Myocyte (in vitro differentiated cells): ENCODE results near the gene INPP5F. TPM values are rescaled to one million over a fixed set of nuclear protein-coding genes. Genes with fewer than 3 reads are reported as not detected.
"Not testable (repeated sequence)": the region's sequence is repeated elsewhere in the genome, so short reads cannot be mapped to it uniquely, and the experiment has no call there.

ENCODE experiments used
- DNase-seq: peaks from one replicate; pipeline ENCODE4 v3.0.0-alpha.2; 2012; ENCODE audit warnings: low read depth
- total RNA-seq: library from RNA; depleted of rRNA; stranded (reverse); fragments of >200 nt; gene quantifications from 2 replicates; pipeline ENCODE4 v1.2.3, GENCODE V29; 2014

Gene INPP5F
- total RNA-seq, 1 donor from 2014 or later: 34.9 TPM

DNA sequence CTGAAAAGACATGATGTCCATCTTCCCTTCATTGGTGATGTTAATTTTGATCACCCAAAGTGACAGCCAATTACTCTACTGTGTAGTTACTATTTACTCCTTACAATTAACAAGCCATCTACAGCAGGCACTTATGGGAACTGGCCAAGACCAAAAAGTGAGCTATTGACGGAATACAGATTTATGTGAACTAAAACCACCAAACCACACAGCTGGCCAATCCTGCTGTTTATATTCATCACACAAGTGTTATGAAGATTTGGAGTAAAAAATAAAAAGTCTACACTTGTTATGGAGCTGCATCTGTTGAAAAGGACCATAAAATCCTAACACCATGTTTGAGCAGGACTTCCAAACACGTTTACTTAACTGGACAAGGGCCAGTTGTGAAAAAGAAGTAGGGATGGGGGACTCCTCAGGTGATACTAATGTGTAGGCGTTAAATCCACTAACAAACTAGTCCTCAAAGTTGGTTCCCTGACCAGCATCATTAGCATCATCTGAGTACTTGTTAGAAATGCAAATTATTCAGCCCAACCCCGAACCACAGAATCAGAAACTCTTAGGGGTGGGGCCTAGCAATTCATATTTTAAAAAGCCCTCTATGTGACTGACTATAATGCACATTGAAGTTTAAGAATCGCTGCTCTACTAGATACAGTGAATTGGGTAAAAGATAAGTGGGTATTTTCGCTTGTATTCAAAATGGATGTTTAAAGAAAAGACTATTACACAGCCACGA is 135.2 kb downstream of the INPP5F start:
- no peak for DNase-seq

DNA sequence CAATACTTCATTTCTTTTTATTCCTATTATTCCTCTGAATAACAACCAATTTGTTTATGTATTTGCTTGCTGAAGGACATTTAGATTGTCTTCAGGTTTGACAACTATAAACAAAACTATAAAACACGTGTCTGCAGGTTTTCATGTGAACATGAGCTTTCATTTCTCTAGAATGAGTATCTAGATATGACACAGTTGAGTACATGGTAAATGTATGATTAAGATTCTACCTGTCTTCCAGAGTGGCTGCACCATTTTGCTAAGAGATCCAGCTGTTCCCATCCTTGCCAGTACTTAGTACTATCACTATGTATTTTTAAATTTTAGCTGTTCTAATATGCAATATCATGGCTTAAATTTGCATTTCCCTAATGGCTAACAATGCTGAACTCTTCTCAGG is 136.7 kb downstream of the INPP5F start:
- DNase-seq: no peak

DNA sequence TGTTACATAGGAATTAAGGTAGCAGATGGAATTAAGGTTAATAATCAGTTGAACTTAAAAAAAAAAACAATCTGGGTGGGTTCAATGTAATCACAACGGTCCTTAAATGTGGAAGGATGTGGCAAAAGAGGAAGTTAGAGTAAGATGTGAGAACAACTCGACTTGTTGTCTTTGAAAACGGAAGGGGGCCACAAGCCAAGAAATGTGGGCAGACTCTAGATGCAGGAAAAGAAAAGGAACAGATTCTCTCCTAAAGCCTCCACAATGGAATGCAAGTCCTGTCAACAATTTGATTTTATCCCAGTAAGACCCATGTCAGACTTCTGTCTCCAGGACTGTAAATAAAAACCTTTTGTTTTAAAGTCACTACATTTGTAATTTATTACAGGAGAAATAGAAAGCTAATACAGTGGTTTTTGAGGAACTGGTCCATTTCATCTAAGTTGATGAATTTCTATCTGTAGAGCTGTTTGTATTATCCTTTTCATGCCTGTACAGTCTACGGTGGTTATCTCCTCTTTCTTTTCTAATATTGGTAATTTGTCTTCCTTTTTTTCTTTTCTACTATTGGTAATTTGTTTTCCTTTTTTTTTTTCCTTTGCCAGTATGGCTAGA is 138.2 kb downstream of the INPP5F start:
- no peak for DNase-seq

DNA sequence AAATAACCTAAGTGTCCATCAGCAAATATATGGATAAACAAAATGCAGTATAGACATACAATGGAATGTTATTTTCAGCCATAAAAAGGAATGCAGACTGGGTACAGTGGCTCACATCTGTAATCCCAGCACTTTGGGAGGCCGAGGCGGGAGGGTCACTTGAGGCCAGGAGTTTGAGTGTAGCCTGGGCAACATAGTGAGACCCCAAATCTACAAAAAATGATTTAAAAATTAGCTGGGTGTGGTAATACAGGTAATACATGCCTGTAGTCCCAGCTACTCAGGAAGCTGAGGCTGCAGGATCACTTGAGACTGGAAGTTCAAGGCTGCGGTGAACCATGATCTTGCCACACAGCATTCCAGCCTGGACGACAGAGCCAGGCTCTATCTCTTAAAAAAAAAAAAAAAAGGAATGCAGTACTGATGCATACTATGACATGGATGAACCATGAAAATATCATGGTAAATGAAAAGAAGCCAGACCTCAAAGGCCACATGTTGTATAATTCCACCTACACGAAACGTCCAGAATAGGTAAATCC is 139.9 kb downstream of the INPP5F start:
- DNase-seq: no peak

DNA sequence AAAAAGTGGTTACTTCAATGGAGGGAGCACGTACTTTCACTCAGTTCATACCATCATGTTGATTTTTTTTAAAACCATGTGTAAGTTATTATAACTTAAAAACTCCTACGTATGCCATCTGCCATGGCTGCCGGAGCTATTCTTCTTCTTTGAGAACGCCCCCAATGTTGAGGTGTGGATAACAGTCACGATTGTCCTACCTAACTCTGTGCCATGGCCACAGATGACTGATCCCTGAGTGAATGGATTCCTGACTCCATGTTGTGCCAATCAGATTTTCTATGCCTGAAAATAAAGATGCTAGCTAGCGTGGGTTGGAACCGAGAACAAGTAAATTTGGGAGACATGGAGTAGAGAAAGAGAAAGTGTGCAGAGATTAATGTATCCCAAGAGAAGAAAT is 141.5 kb downstream of the INPP5F start:
- DNase-seq: no peak

DNA sequence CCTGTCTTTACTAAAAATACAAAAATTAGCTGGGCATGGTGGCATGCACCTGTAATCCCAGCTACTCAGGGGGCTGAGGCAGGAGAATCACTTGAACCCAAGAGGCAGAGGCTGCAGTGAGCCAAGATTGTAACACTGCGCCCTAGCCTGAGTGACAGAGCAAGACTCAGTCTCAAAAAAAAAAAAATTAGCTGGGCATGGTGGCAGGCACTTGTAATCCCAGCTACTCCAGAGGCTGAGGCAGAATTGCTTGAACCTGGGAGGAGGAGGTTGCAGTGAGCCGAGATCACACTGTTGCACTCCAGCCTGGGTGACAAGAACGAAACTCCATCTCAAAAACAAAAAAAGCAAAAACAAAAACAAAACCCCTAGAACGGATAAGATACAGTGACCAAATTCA is 143.5 kb downstream of the INPP5F start:
- DNase-seq: not testable (repeated sequence)

DNA sequence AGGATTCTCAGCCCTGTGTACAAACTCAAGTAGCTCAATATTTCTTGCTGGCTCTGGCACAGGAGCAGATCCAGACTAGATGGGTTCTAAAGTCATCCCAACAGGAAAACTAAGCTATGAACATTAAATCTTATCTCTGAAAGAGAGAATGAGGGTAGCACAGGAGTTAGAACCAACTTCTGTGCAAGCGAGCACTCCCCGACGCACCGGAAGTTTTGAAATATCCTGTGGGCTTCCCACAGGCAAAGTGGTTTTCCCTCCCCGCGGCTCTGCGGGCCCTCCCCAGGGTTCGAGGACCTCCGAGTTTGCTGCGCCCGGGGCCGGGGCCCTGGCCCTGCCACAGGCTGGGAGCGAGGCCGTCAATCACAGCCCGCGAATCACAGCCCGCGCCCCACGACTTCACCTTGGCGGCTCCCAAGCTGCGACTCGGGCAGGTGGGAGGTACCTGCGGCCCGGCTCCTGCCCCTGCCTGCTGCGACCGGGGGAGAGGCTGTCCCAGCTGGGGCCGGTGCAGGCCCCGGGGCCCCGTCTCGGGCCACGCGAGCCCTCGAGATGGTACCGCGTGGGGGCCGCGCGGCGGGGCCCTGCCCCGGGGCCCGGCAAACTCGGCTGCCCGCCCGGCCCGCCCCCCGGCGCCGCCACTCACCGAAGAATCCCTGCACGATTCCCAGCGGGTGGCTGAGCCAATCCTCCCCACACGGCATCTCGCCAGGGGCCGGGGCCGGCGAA is 146.2 kb downstream of the INPP5F start:
- DNase-seq: no peak

DNA sequence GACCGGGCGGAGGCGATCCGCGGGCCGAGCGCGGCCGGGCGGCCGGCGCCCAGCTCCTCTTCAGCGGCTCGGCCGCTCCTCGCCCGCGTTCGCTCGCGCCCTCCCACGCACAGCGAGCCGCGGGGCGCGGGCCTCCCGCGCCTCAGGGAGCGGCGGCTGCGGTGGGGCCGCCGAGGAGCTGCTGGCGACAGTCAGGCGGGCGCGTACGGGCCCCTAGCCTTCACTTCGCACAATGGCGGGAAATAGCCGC is 146.7 kb downstream of the INPP5F start, which contains the start of gene MCMBP:
Gene MCMBP, minus strand, starts transcription at position 234 of the 250 bp plus-strand sequence. CDS start 259 bp downstream, outside the sequence.
- DNase-seq: peak; percentile 20

DNA sequence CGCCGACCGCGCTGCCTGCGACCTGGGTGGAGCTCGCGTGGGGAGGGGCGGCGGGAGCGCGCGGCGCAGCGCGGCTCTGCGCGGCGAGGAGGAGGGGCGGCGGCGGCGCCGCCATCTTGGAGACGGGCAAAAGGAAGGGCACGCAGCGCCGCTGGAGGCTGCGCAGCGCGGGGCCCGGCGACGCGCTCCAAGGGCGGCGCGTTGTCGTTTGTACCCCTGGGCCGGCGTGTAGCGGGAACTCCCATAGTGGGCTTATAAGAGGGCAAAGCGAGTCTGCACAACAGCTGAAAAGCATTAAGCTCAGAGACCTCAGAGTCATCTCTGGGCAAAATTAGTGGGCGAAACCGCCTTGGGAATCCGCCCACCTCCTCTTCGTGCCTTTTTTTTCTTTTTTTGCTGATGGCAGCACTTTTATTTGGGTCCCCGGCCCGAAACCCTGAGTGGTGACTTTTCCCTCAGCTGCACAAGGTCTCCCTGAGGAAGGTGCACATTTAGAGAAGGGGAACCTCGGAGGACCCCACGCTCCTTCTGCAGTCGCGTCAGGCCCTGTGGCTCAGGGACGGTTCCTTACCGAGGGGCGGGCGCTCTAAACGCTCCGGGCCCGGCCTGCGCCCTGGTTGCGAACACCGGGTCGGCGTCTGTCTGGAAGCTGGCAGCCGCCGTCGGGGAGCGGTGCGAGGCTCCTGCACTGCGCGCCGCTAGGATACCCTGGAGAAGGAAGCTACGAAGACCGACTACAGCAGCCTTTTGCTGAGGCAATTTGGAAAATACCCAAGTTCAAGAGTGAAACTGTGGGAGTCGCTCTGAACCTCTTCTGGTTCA is 147.2 kb downstream of the INPP5F start:
- DNase-seq: peak; percentile 88

DNA sequence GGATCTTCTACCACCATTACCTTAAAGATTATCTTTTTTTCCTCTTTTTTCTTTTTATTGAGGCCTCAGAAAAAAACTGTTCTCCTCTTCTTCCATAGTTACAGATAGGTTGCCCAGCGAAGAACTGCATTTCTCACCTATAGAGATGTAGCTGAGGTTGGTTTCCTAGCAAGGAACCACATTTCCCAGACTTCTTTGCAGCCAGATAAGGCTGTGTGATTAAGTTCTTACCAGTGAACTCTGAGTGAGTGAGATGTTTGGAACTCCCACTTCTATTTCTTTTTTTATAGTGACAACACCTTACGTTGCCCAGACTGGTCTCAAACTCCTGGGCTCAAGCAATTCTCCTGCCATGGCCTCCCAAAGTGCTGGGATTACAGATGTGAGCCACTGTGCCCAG is 152.7 kb downstream of the INPP5F start:
- no peak for DNase-seq

Other genes starting within 250 kb of the INPP5F start
- gene RGS10, start 183.3 kb upstream of the INPP5F start, total RNA-seq: 2.9 and 3.9 TPM in 2 replicates
- 44.5 and 50.0 TPM in 2 replicates for gene TIAL1, start 129.1 kb upstream of the INPP5F start, total RNA-seq
- 18.7 and 42.6 TPM in 2 replicates for gene BAG3, start 74.7 kb upstream of the INPP5F start, total RNA-seq
- 27.3 and 36.6 TPM in 2 replicates for gene MCMBP, start 146.8 kb downstream of the INPP5F start, total RNA-seq
- gene SEC23IP, start 166.7 kb downstream of the INPP5F start, total RNA-seq: 21.4 and 29.0 TPM in 2 replicates